ENCODE results near the gene LDAH. TPM values are rescaled to one million over a fixed set of nuclear protein-coding genes. Genes with fewer than 3 reads are reported as not detected.

The LDAH gene
- total and polyA plus RNA-seq, 2 donors (not counting 3 experiments of a cell fraction or from before 2014, with no cell fraction given): 12.3 to 24.0 TPM

- ChIA-PET CTCF (interaction anchor here (1.2 to 2.0 kb wide), 3 partner anchors 9 to 74 kb away, joined by 4 to 5 read pairs (median 5); no protein-coding TSS in a partner anchor), POLR2A (no interaction called here)
- H3K9me1 ChIP-seq (replicated peaks; ENCODE audit: control insufficient read depth, extremely low read depth, insufficient read depth, low read length): no peaks in the 10 kb centered on the region
- DNase-seq (ENCODE audit: low read depth, low spot score) (no peak), FAIRE-seq (no peak)
- H3K36me3 ChIP-seq (ENCODE audit: control insufficient read depth in 2 of 2, extremely low read depth in 1 of 2, insufficient read depth in 2 of 2, low read length in 2 of 2): no peaks in the 10 kb centered on the region
- BruUV-seq (replicated peaks): no TSS peak
- intact Hi-C loops (cut with micrococcal nuclease): no loop called here
- H3K27ac ChIP-seq (ENCODE audit: insufficient read depth, low read depth, low read length): no peak overlapping the region
- H3K79me2 ChIP-seq (ENCODE audit: control insufficient read depth, insufficient read depth, low read length): no peaks in the 10 kb centered on the region
- no peak overlapping the region for H3K4me3 ChIP-seq (replicated peaks in 1 of 3; ENCODE audit: insufficient read depth in 1 of 3, low read depth in 1 of 3, low read length in 3 of 3)
- TF ChIP-seq JUN (IDR thresholded peaks at IDR 0.05; ENCODE audit: borderline replicate concordance, insufficient read depth, insufficient read length, low read depth) (no peak), MAX (IDR thresholded peaks at IDR 0.05; ENCODE audit: insufficient read depth, insufficient read length) (no peak), POLR2AphosphoS5 (IDR thresholded peaks at IDR 0.05; ENCODE audit: insufficient read depth, low read depth, low read length) (no peak), POLR2A (IDR thresholded peaks at IDR 0.05; ENCODE audit: low read depth, low read length) (no peak), MYC (IDR thresholded peaks at IDR 0.05; ENCODE audit: low read depth, low read length) (no peak), CTCF (IDR thresholded peaks at IDR 0.05; ENCODE audit: extremely low read depth in 1 of 2, insufficient read depth in 1 of 2, low read depth in 1 of 2, low read length in 2 of 2) (no peak), EZH2 (IDR thresholded peaks at IDR 0.05; ENCODE audit: borderline replicate concordance, low read depth, low read length, severe bottlenecking) (no peak), GATA2 (IDR thresholded peaks at IDR 0.05; ENCODE audit: insufficient read depth, insufficient read length, low read depth, low read length) (no peak), FOS (IDR thresholded peaks at IDR 0.05; ENCODE audit: borderline replicate concordance, insufficient read depth, low read length) (no peak)
- no peak overlapping the region for H2AFZ ChIP-seq (ENCODE audit: low read depth, low read length)
- no peak overlapping the region for H3K9ac ChIP-seq (replicated peaks; ENCODE audit: extremely low read depth, insufficient read depth, low read length)
- dilution Hi-C loops (cut with MboI; ENCODE audit: extremely low pct_ligation_motif_present, low sequenced_read_pairs): no loop called here
- H3K27me3 ChIP-seq (ENCODE audit: control insufficient read depth in 2 of 2, insufficient read depth in 2 of 2, low read length in 2 of 2): no peaks in the 10 kb centered on the region
- H3K9me3 ChIP-seq (replicated peaks; ENCODE audit: control insufficient read depth, insufficient read depth, low read length): no peaks in the 10 kb centered on the region
- no peak overlapping the region for H3K4me2 ChIP-seq (ENCODE audit: insufficient read depth, low read length)
- H3K4me1 ChIP-seq (ENCODE audit: control insufficient read depth, extremely low read depth, insufficient read depth, low read length): no peaks in the 10 kb centered on the region
- H4K20me1 ChIP-seq (replicated peaks; ENCODE audit: control insufficient read depth, extremely low read depth, insufficient read depth, low read length): no peaks in the 10 kb centered on the region
Measured at GRCh38 chr2:20706786-20707185, 116.1 kb downstream of the LDAH start.

Data from endothelial cell of umbilical vein (primary cell).